GM23338 (cell line): ENCODE measurements around the gene HERPUD1.

Experiments used
- CTCF ChIP-seq, 2 experiments: fragments of 200-600 bp in 1 of 2; sonication (generic) in 1 of 2; conservative IDR thresholded peaks; 2 replicates each; pipeline versions ENCODE4 v1.5.1 to v1.6.1; 2016 to 2017; ENCODE audit warnings: antibody characterized with exemption in 2 of 2, low read depth in 2 of 2, mild to moderate bottlenecking in 2 of 2, moderate library complexity in 1 of 2
- EZH2 ChIP-seq: fragments of 200-600 bp; sonication (generic); IDR thresholded peaks from one replicate; pipeline ENCODE4 v1.8.0; 2017; ENCODE audit warnings: antibody characterized with exemption, mild to moderate bottlenecking, low read depth; ENCODE audit not compliant: unreplicated experiment
- POLR2AphosphoS5 ChIP-seq: IDR thresholded peaks from 2 replicates; pipeline ENCODE4 v1.6.1; 2016; ENCODE audit warnings: antibody characterized with exemption, low read depth

DNA sequence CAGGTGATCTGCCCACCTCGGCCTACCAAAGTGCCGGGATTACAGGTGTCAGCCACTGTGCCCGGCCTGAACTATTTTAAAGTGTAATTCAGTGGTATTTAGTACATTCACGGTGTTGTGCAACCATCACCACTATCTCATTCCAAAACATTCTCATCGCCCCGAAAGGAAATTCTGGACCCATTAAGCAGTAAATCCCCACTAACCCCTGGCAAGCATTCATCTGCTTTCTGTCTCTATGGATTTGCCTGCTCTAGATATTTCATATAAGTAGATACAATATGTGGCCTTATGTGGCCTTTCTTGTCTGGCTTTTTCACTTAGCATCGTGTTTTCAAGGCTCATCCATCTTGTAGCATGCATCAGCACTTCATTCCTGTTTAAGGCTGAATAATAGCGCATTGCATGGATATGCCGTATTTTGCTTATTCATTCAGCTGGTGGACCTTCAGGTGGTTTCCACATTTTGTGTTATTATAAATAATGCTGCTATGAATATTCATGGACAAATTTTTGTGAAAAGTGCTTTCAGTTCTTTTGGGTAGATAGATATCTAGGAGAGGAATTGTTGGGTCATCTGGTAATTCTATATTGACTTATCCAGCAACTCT lies 8.4 kb upstream of the HERPUD1 start:
- TF ChIP-seq CTCF (conservative IDR thresholded peaks at IDR 0.05; ENCODE audit: low read depth in 2 of 2) (no peak), POLR2AphosphoS5 (no peak), EZH2 (no peak)
